Activated gamma-delta T cell treated with Interleukin-2 at 50 U/mL for 16 hours (primary cell): ENCODE measurements around the gene SYNPR.

Experiments used
- DNase-seq: peaks from one replicate; pipeline ENCODE4 v3.0.0-alpha.2; 2020

Gene SYNPR

GRCh38 chr3:63308072-63308471 lies 30.0 kb downstream of the SYNPR start:
- no peak for DNase-seq

DNA sequence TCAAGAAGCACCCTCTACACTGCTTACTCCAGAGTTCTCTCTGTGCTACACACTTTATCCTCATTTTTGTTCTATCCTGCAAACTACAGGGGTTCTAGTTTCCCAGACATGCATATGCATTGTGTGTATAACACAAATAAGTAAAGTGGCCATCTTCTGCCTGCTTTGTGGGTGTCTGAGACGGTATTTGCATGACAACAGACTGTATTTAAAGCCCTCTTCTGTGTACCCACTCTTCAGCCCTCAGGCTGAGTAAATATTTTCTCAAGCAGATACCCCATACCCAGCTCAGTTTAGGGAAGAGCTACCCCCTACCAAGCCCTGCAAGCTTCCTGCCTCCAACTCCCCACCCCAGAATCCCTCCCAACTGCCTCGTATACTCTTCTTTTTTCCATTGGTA lies 31.7 kb downstream of the SYNPR start:
- no peak for DNase-seq

GRCh38 chr3:63323766-63324165 lies 45.7 kb downstream of the SYNPR start:
- no peak for DNase-seq

DNA sequence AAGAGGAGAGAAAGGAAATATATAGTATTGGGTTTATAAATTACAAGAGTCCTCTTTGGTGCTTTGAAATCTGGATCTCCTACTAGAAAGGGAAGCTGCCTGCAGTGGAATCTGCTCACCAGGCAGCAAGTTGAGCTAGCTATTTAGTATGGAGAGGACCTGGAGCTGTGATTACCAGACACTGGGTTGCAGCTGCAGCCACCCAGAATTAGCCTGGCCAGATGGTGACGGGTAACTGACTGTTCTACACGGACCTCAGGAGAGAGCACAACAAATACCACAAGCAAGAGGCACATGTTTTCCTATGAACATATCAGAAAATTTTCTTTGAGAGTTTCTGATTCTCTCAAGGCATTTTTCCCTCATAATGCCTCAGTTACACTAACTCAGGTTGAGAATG lies 46.5 kb downstream of the SYNPR start:
- DNase-seq = no peak

GRCh38 chr3:63325386-63325785 lies 47.3 kb downstream of the SYNPR start:
- DNase-seq = no peak

DNA sequence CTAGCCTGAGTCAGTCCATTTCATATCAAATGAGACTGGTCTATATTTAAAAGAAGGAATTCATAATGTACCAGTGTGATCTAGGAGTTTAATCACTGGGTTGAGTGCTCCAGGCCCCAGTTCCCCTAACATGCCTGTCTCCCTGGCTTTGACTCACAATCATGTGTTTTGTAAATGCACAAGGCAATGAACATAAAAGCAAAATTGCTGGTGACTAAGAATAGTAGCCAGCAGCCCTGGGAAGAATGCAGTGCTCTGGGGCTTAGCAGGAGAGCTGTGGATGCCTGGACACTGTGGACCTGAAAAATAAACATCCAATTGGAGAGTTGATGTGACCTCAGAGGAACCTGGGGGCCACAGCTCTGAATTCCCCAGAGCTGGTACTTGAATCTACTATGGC lies 50.3 kb downstream of the SYNPR start:
- DNase-seq = no peak

DNA sequence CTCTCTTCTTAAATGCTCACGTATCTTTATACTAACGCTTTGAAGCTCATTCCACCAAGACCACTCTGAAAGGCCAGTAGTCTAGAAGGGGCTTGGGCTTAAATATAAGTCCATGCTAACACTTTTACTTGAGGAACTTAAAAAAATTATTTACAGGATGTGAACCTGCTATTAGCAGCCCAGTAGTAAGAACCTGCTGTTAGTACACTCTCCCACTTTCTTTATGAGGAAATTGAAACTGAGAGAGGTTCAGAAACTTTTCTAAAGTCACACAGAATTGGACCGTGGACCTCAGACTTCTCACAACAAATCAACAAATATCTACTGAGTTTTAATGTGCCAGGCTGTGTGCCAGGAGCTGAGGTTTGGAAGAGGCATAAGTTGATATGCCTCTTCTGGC lies 53.4 kb downstream of the SYNPR start:
- no peak for DNase-seq

DNA sequence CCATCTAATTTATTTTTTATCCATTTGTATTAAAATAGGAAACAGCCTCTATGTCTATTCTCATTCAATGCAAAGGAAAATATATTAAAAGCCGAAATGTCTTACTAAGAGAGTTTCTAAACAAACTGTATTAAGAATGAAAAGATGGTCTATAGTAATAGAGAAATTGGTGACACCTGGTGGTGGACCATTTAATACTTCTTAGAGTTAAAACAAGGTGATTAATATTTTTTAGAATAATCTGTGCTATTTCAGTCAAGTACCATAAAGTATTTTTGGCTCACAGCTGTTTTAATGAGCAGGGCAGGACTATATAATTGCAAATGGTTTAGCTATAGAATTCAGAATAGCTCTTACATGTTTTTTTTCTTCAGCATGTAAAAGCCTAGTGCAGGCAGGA lies 55.7 kb downstream of the SYNPR start:
- no peak for DNase-seq

GRCh38 chr3:63338351-63338750 lies 60.2 kb downstream of the SYNPR start:
- DNase-seq = no peak

GRCh38 chr3:63343674-63344073 lies 65.6 kb downstream of the SYNPR start:
- DNase-seq = no peak

DNA sequence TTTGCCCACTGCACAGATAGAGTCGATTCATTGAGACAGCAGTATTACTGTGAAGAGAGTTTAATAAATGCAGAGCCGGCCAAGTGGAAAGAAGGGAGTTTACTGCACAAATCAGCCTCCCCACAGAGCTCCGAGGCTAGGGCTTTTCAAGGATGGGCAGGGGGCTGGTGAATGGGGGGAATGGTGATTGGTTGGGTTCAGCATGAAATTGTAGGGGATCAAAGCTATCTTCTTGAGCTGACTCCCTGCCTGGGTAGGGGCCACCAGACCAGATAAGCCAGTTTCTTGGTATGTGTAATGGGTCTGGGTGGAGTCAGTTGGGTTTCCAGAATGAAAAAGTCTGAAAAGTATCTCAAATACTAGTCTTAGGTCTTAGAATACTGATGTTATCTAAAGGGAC lies 66.6 kb downstream of the SYNPR start:
- DNase-seq = no peak

- DNase-seq = no peak
These were observed 71.8 kb downstream of the SYNPR start for GRCh38 chr3:63349583-63350573.

DNA sequence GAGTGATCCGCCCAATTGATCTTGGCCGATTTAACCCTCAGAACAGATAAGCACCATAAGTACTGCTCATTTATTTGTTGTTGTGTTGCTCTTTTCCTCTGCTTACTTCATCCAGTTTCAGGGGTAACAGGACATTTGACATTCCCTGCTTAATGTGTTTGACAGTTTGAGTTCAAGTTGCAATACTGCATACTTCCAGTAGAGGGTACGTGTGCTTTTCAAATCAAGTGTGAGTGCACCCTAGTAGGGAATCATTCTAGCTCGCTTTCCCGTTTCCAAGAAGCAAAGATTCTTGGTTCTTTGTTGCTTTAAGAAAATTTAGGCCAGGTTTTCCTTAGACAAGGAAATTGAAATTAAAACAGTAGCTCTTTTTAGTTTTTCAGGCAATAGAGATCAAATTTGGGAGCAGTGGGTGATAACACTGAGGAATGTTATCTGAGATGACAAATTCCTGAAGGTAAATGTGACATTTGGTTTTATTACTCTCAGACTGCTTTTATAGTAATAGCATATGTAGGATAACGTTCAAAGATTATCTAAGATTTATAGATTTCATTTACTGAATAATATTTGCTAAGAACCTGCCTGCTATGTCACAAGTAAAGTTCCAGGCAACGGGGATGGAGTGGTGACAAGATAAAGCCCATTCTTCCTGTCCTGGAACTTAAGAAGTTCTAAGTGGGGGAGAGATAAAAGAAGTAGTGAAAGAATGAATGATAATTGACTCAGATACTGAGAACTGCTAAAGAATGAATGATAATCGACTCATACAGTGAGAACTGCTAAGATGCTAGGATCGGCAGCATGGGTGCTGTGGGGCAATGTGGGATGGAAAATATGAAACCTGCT lies 73.3 kb downstream of the SYNPR start:
- no peak for DNase-seq

DNA sequence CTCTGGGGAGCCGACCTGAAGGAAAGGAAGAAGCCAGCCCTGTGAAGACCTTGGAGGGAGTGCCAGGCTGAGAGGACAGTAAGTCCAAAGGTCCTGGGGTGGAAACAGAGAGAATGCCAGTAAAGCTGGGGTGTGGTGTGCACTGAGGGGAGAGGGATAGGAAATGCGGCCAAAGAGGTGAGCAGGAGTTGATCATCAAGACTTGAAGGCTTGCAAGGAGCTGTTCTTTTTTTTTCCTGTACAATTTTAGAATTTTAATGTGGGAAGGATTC lies 73.8 kb downstream of the SYNPR start:
- DNase-seq = no peak

DNA sequence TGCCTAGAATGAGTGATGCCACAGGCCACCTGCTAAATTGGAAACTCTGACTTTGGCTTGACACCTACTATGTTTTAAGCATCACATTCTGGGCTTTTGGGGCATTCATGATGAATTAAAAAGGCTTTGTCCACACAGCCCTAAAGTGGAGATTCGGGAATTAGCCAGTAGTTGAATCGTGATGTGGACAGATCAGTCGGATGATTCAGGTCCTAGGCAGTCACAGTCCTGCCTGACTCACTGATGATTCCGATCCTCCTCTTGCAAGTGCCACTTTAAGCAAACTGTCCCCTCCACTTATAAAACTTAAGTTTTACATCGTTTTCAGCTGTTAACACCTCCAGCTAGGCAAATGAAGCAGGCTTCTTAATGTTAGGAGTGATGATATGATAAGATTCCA lies 75.3 kb downstream of the SYNPR start:
- DNase-seq = no peak

- DNase-seq = no peak
These were observed 76.1 kb downstream of the SYNPR start for GRCh38 chr3:63354160-63354559.

DNA sequence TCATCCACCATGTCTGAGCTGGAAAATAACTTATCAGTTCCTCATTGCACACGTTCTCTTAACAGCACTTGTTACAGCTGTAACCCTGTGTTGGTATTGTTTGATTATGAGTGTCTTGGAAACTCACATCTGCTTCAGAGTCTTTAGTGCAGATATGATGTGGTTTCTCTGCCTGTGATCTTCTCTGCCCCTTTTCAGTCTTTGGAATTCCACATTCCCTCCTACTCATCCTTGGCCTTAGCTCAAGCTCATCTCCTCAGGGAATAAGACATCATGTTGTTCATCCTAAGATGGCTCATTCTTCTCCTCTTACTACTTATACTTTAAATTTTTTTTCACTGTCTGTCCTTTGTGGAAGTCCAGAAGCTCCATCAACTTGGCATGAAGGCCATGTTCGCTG lies 77.7 kb downstream of the SYNPR start:
- DNase-seq = no peak

- DNase-seq = no peak
These were observed 86.4 kb downstream of the SYNPR start for GRCh38 chr3:63364495-63364894.

- DNase-seq = no peak
These were observed 86.8 kb downstream of the SYNPR start for GRCh38 chr3:63364910-63365309.

DNA sequence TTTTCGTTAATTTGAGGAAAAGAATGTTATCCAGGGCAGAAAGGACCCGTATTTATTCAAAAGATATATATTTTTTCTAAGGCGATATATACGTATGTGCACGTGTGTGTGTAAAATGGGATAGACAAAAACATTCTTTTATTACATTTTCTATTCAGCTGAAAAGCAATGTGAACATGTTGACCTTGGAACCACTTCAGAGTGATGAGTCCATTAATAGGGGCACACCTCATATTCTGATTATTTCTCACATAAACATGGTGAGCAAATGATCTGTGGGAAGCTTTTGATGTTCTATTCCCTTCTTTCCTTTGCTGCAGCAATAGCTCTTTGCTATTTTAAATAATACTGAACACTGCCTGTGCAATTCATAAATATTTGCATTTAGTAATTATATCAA lies 87.6 kb downstream of the SYNPR start:
- no peak for DNase-seq

GRCh38 chr3:63370094-63370493 lies 92.0 kb downstream of the SYNPR start:
- DNase-seq = no peak

DNA sequence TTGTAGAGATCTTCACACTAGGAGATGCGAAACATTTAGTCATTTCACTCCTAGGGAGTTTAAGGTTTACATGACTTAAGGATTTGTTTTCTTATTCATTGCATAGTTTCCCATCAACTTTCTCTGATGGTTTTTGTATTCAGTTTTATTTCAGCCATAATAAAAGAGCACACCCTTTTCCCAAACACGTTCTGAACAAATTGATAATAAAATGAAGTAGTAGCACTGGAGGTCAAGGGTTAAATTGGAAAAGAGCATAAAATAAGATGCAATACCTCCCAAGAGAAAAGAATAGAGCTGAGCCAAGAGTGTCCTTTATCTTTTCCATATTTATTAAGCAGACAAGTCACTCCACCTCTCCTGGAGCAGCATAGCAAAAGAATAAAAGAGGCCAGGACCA lies 104.9 kb downstream of the SYNPR start:
- no peak for DNase-seq

DNA sequence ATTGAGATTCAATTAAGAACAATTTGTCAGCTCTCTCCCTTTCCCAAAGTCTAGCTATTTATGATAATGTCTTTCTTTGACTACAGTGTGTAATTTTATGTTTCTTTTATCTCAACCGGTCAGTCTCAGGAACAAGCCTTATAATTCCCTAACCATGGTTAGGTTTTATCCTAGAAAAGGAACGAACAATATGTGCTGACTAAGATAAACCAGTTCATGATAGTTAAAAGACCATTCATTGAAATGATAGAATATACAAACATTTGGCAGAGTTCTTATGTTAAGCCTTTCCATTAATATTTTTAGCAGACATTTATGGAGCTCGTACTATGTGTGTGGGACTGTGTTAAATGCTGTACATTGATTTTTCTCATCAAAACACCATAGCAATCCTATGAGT lies 106.3 kb downstream of the SYNPR start:
- DNase-seq = no peak

GRCh38 chr3:63385629-63386028 lies 107.5 kb downstream of the SYNPR start:
- DNase-seq = no peak
